Measurements from ENCODE around the gene TP53I11.

TP53I11 gene

DNA sequence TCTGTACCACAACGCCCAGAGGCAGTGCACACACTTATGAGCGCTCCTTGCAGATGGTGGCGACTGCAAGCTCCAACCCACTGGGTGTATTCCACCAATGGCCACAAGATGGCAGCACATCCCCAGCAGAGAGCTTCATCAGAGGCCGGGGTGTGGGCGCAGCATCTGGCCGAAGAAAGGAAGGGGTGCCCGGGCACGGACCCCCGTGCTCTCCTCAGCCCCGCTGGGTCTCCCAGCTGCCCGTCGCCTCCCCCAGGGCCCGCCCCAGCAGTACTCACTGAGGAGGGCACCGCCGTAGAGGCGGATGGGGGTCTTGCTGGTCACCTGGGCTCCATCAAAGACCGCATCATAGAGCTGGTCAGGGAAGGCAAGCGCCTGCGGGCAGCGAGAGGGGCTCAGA, 14.2 kb downstream of the TP53I11 start:
- TF ChIP-seq, protein P1, sequence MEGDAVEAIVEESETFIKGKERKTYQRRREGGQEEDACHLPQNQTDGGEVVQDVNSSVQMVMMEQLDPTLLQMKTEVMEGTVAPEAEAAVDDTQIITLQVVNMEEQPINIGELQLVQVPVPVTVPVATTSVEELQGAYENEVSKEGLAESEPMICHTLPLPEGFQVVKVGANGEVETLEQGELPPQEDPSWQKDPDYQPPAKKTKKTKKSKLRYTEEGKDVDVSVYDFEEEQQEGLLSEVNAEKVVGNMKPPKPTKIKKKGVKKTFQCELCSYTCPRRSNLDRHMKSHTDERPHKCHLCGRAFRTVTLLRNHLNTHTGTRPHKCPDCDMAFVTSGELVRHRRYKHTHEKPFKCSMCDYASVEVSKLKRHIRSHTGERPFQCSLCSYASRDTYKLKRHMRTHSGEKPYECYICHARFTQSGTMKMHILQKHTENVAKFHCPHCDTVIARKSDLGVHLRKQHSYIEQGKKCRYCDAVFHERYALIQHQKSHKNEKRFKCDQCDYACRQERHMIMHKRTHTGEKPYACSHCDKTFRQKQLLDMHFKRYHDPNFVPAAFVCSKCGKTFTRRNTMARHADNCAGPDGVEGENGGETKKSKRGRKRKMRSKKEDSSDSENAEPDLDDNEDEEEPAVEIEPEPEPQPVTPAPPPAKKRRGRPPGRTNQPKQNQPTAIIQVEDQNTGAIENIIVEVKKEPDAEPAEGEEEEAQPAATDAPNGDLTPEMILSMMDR (IDR thresholded peaks at IDR 0.05; ENCODE audit: insufficient read depth, low read length, missing control alignments) = peak; percentile 96
- H3K4me3 ChIP-seq (ENCODE audit: low read depth, low read length) = no peak overlapping the region
- ChIA-PET POLR2A (interaction anchor here (1.0 to 1.2 kb wide), 2 partner anchors 166 to 169 kb away, joined by 4 to 5 read pairs; no protein-coding TSS in a partner anchor), CTCF (interaction anchor here (0.6 to 24.5 kb wide), 47 partner anchors 8 to 862 kb away, joined by 3 to 2237 read pairs (median 4); partner anchors contain the start of genes SYT13 and TP53I11)
- DNase-seq (ENCODE audit: low read depth, low spot score) = peak; percentile 12

- no peak for DNase-seq (ENCODE audit: low read depth, low spot score)
- TF ChIP-seq, protein P1 (IDR thresholded peaks at IDR 0.05; ENCODE audit: insufficient read depth, low read length, missing control alignments) = no peak
- POLR2A ChIA-PET = no interaction called here
- no peak overlapping the region for H3K4me3 ChIP-seq (ENCODE audit: low read depth, low read length)
- CTCF ChIA-PET = interaction anchor here (0.9 to 24.5 kb wide), 7 partner anchors 6 to 379 kb away, joined by 3 to 2237 read pairs (median 21); no protein-coding TSS in a partner anchor
Measured at GRCh38 chr11:44934735-44935250, 15.9 kb downstream of the TP53I11 start.

DNA sequence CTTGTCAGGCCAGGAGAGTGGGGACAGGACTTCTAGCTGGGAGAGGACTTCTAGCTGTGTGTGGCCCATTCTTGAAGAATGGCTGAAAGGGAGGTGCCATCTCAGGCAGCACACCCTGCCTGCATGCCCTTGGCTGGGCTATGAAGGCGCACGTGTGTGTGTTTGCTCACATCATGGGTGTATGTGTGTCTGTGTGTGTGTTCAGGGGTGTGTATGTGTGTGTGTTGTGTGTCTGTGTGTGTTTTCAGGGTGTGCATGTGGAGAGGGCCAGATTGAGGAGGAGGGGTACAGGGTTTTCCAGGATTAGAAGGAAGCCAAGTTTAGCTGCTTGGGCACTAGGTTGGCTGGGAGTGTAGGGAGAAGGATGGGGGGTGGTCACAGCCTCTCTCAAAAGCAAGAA, 16.6 kb downstream of the TP53I11 start:
- DNase-seq (ENCODE audit: low read depth, low spot score) = no peak
- TF ChIP-seq, protein P1 (IDR thresholded peaks at IDR 0.05; ENCODE audit: insufficient read depth, low read length, missing control alignments) = no peak
- no peak overlapping the region for H3K4me3 ChIP-seq (ENCODE audit: low read depth, low read length)
- ChIA-PET CTCF (interaction anchor here (0.8 to 24.5 kb wide), 6 partner anchors 10 to 358 kb away, joined by 3 to 2237 read pairs (median 12); no protein-coding TSS in a partner anchor), POLR2A (no interaction called here)

DNA sequence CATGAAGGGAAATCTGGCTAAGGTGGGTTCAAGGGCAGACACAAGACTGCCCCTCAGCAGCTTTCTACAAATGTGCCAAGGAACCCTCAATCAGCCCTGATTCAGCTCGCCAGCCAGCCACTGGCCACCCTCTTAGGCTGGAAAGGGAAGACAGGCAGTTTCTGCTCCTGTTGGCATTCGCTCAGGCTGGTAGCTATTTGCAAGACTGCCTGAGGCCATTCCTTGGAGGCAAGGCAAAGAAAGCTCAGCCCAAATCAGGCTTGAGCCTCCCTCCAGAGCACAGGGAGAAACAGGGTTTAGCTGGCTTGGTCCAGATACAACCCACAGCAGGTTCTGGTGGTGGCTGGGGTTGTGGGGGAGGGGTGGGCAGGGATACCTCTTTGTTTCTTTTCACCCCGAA, 19.2 kb downstream of the TP53I11 start:
- CTCF ChIA-PET = interaction anchor here (1.0 to 24.5 kb wide), 13 partner anchors 7 to 402 kb away, joined by 3 to 2237 read pairs (median 4); partner anchors contain the start of gene TP53I11
- TF ChIP-seq, protein P1 (IDR thresholded peaks at IDR 0.05; ENCODE audit: insufficient read depth, low read length, missing control alignments) = no peak
- H3K4me3 ChIP-seq (ENCODE audit: low read depth, low read length) = no peak overlapping the region
- DNase-seq (ENCODE audit: low read depth, low spot score) = no peak
- POLR2A ChIA-PET = no interaction called here

DNA sequence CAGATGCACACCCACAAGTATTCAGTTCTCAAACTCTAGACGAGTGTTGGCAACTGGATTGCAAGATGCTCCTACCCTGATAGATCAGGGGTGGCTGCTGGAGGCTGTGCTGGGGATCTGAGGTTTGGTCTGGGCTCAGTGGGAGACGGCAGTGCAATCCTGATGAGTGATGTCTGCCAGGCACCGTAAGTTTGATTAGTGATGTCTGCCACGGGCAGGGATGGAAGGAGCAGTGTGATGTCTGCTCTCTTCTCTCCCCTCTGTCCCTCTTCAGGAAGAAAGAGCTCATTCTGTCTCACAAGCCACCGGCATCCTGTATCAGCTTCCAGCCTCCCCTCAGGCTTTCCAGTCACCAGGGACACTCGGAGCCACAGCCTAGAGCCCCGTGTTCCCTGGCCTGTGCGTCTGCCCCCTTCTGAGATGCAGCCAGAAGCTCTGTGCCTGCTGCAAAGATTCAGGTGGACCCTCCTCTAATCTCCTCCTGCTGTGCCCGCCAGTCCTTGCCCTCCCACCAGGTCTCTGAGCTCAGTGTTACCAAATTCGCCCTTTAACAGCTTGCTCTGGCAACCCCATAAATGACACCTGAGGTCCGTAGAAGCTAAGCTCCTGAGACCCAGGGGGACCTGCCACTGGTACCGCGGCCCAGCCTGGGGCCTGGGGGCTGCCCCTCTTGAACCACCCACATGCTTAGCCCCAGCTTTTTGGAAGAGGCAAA, 19.9 kb downstream of the TP53I11 start:
- TF ChIP-seq, protein P1 (IDR thresholded peaks at IDR 0.05; ENCODE audit: insufficient read depth, low read length, missing control alignments) = no peak
- DNase-seq (ENCODE audit: low read depth, low spot score) = no peak
- ChIA-PET POLR2A (interaction anchor here (0.6 kb wide), 1 partner anchor 32 kb away, joined by 3 read pairs; no protein-coding TSS in a partner anchor), CTCF (interaction anchor here (1.1 to 24.5 kb wide), 11 partner anchors 8 to 402 kb away, joined by 3 to 2237 read pairs (median 4); partner anchors contain the start of gene TP53I11)
- H3K4me3 ChIP-seq (ENCODE audit: low read depth, low read length) = no peak overlapping the region

- TF ChIP-seq, protein P1 (IDR thresholded peaks at IDR 0.05; ENCODE audit: insufficient read depth, low read length, missing control alignments) = no peak
- no peak overlapping the region for H3K4me3 ChIP-seq (ENCODE audit: low read depth, low read length)
- DNase-seq (ENCODE audit: low read depth, low spot score) = no peak
- ChIA-PET CTCF (interaction anchor here (0.9 to 24.5 kb wide), 16 partner anchors 9 to 404 kb away, joined by 3 to 2237 read pairs (median 8); partner anchors contain the start of gene TP53I11), POLR2A (interaction anchor here (1.1 kb wide), 1 partner anchor 177 kb away, joined by 4 read pairs; no protein-coding TSS in a partner anchor)
Measured at GRCh38 chr11:44928816-44929215, 21.9 kb downstream of the TP53I11 start.

All from AG04449 (cell line).